ENCODE measurements around the gene RFX7. TPM values are rescaled to one million over a fixed set of nuclear protein-coding genes. Genes with fewer than 3 reads are reported as not detected.

Gene RFX7
- total RNA-seq, 6 experiments from 2014 or later, result 4.5 to 7.1 (median 5.8) TPM

DNA sequence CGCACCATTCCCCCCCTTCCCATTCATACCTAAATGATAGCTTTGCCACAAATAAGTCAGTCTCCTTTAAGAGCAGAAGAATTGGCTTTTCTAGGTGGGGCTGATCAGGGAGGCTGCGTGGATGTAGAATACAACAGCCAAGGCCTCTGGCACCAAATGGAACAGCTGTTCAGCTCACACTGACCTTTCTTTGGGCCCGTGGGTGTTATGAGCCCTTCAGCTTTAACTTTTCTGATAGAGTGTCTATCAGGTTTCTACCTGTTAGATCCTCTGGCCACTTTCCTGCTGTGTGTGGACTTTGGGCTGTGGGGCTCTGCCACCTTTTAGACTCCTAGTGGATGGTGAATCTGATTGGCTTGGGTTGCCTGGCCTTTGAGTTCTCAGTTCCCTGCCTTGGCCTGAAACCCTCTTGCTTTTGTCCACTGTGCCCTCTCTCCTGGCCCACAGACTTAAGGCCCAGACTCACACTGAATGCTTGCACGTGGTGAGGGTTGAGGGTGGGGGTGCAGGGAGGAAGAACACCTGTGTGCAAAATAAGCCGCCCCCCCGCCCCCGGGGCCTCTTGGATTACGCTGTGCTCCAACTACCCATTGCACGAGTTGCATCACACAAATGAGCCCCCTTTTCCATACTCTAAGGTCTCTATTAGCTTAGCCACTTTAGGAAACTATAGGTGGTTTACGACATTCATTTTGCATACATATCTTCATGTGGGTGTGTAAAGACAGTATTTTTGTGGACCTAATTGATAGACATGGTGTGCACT lies 1.3 kb upstream of the RFX7 start:
- 41% methylated on average over 9 of the region's 10 CpGs for WGBS (ENCODE audit: insufficient coverage, low coverage, low lambda C conversion rate, missing lambda C conversion rate)
- peaks cover 0 to 25% (median 0%) of the 10 kb centered on the region in 4 donors for H3K4me1 ChIP-seq
- peak overlapping the region; percentile 47 to 76 (median 63) for H3K4me3 ChIP-seq
- no peak for TF ChIP-seq POLR2A (IDR thresholded peaks at IDR 0.05)
- TF ChIP-seq, protein P1, sequence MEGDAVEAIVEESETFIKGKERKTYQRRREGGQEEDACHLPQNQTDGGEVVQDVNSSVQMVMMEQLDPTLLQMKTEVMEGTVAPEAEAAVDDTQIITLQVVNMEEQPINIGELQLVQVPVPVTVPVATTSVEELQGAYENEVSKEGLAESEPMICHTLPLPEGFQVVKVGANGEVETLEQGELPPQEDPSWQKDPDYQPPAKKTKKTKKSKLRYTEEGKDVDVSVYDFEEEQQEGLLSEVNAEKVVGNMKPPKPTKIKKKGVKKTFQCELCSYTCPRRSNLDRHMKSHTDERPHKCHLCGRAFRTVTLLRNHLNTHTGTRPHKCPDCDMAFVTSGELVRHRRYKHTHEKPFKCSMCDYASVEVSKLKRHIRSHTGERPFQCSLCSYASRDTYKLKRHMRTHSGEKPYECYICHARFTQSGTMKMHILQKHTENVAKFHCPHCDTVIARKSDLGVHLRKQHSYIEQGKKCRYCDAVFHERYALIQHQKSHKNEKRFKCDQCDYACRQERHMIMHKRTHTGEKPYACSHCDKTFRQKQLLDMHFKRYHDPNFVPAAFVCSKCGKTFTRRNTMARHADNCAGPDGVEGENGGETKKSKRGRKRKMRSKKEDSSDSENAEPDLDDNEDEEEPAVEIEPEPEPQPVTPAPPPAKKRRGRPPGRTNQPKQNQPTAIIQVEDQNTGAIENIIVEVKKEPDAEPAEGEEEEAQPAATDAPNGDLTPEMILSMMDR (IDR thresholded peaks at IDR 0.05), result peak in 1 of 4 donors; percentile 5
- H3K27me3 ChIP-seq, result no peaks in the 10 kb centered on the region
- intact Hi-C loops (cut with DNase I), result no loop called here
- ATAC-seq (peak; percentile 71 to 88 (median 82)), DNase-seq (peak; percentile 49 to 92 (median 86))
- H3K27ac ChIP-seq, result peak overlapping the region; percentile 40 to 76 (median 46)
- no peaks in the 10 kb centered on the region for H3K36me3 ChIP-seq
- H3K9me3 ChIP-seq, result no peaks in the 10 kb centered on the region

DNA sequence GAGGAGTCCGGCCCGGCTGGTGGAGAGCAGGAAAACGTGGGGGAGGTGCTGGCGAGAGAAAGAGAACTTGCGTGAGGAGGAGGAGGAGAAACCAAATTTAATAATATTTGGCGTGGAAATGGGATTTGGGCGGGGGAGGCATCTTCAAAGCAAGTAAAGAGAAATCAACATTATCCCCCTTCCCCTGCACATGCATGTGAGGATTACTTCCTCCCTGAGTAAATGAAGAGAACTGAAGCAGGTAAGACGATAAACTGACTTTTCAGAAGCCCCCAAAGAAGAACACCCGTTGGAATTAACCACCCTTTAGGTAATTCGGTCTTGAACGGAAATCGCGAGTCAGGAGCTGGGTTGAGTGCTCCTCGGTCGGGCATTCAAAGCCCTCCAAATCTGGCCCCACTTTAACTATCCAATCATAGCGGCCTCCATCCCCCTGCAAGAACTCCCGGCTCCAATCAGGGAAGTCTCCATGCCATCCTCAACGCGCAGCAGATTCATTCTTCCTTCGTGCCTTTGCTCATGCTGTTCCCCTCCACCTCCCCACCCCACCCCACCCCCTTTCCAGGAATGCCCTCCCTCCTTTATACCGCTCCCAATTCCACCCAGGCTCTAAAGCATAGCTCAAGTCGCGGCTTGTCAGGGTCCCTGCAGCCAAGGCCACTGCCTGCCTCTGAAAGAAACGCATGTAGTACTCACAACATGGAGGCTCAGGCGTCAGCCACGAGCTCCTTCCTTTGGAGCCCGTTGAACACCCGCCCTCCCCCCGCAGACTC lies 545 bp upstream of the RFX7 start:
- H3K27ac ChIP-seq, result peak overlapping the region; percentile 40 to 76 (median 46)
- ATAC-seq, result peak; percentile 29 to 50 (median 40)
- WGBS (ENCODE audit: insufficient coverage, low coverage, low lambda C conversion rate, missing lambda C conversion rate), result under 1% methylated on average over 27 of the region's 29 CpGs
- peak overlapping the region; percentile 47 to 76 (median 63) for H3K4me3 ChIP-seq
- H3K36me3 ChIP-seq, result no peaks in the 10 kb centered on the region
- no peaks in the 10 kb centered on the region for H3K9me3 ChIP-seq
- no peaks in the 10 kb centered on the region for H3K27me3 ChIP-seq
- DNase-seq, result peak; percentile 38 to 61 (median 57)
- intact Hi-C loops (cut with DNase I), result no loop called here
- H3K4me1 ChIP-seq, result peaks cover 0 to 25% (median 0%) of the 10 kb centered on the region in 4 donors
- TF ChIP-seq, protein P1 (IDR thresholded peaks at IDR 0.05), result peak in 1 of 4 donors; percentile 3
- no peak for TF ChIP-seq POLR2A (IDR thresholded peaks at IDR 0.05)

DNA sequence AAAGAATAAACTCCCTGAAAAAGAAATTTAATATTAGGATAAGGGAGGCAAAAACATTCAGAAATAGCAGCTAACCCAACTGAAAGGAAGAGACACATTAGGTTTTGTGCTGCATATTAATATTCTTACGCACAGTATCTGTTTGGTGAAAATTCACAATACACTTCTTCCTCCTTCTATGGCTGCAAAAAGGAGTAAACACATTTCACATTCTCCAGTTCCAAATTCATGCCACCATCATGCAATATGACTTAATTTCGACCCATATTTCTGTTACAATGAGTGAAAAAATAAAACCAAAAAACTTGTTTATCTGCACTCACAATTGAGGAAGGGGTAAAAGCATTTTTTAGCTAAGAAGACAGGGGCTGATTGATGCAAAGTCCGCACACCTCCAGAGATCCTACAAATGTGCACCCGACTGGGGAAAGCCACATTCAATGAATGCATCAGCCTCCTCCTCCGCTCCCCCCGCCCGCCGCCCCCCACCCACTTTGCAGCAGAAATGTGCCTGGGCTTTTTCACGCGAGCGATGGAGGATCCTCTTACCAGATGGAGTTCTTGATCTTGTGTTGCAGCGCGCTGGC lies 1.0 kb downstream of the RFX7 start:
- no peak for ATAC-seq
- 2% methylated on average over 10 of the region's 13 CpGs for WGBS (ENCODE audit: insufficient coverage, low coverage, low lambda C conversion rate, missing lambda C conversion rate)
- no peak for DNase-seq
- Histone ChIP-seq H3K4me3 (peak overlapping the region; percentile 60 to 76 (median 63)), H3K27ac (peak overlapping the region in 2 of 3 donors; percentile 76 to 77), H3K4me1 (peaks cover 0 to 25% (median 0%) of the 10 kb centered on the region in 4 donors), H3K27me3 (no peaks in the 10 kb centered on the region), H3K9me3 (no peaks in the 10 kb centered on the region), H3K36me3 (no peaks in the 10 kb centered on the region)
- TF ChIP-seq, protein P1 (IDR thresholded peaks at IDR 0.05), result no peak
- no peak for TF ChIP-seq POLR2A (IDR thresholded peaks at IDR 0.05)
- intact Hi-C loops (cut with DNase I), result no loop called here

DNA sequence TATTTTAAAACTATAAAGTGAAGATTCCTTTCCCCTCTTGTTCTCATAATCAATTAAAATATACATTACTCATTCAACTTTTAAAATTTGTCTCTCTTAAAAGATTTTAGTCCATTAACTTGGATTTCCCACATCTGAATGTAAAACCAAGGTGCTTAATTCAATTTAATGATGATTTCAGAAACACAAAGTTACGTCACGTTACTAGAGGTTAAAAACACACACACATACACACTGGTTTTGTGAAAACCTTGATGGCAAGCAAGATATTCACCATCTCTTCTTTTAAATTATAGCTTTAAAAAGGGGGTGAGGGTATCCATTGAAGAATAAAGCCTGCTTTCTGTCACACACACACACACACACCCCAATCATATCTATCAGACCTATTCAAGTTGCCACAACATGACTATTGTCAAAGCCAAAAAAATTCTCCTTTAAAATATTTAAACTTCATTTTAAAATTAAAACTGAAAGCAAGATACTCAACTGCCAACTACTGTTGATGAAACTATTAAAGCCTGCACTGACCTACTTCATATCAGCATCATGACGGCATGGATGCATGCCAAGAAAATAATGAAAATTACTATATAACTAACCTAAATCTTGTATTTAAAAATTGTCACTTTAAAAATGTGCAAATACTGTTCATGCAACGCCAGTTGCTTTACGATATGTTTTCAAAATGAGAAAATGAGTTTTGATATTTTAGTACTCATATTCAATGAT lies 2.1 kb downstream of the RFX7 start:
- TF ChIP-seq, protein P1 (IDR thresholded peaks at IDR 0.05), result no peak
- no peak for TF ChIP-seq POLR2A (IDR thresholded peaks at IDR 0.05)
- peak overlapping the region in 1 of 3 donors; percentile 6 for H3K4me3 ChIP-seq
- intact Hi-C loops (cut with DNase I), result no loop called here
- no peak for ATAC-seq
- H3K27me3 ChIP-seq, result no peaks in the 10 kb centered on the region
- no peaks in the 10 kb centered on the region for H3K36me3 ChIP-seq
- peaks cover 0 to 25% (median 0%) of the 10 kb centered on the region in 4 donors for H3K4me1 ChIP-seq
- no peak for DNase-seq
- no peaks in the 10 kb centered on the region for H3K9me3 ChIP-seq
- 47% methylated on average over 5 of the region's 5 CpGs for WGBS (ENCODE audit: insufficient coverage, low coverage, low lambda C conversion rate, missing lambda C conversion rate)
- no peak overlapping the region for H3K27ac ChIP-seq
